Kidney epithelial cell (primary cell): ENCODE results near the gene UMAD1. TPM values are rescaled to one million over a fixed set of nuclear protein-coding genes. Genes with fewer than 3 reads are reported as not detected.

Experiments
- DNase-seq: peaks from one replicate; pipeline ENCODE4 v3.0.0-alpha.2; 2010; ENCODE audit warnings: low read depth
- H3K27me3 ChIP-seq: 2 replicates; pipeline ENCODE4 v1.6.0; 2011; ENCODE audit warnings: low read length; ENCODE audit not compliant: control insufficient read depth, insufficient read depth
- H3K36me3 ChIP-seq: 2 replicates; pipeline ENCODE4 v1.5.1; 2011; ENCODE audit warnings: low read length; ENCODE audit not compliant: control insufficient read depth, insufficient read depth
- H3K4me3 ChIP-seq: 2 replicates; pipeline ENCODE4 v1.5.1; 2011; ENCODE audit warnings: low read depth, mild to moderate bottlenecking, control low read depth, low read length
- total RNA-seq: library from RNA; depleted of rRNA; stranded (reverse); fragments of >200 nt; gene quantifications from 2 replicates; pipeline ENCODE4 v1.2.3, GENCODE V29; 2015
- TF ChIP-seq, protein P1 (sequence below): IDR thresholded peaks from 2 replicates; pipeline ENCODE4 v1.5.1; 2011; ENCODE audit warnings: mild to moderate bottlenecking, moderate library complexity, low read length, control low read depth, inconsistent platforms; ENCODE audit not compliant: insufficient read depth, poor library complexity, severe bottlenecking

UMAD1 gene
- total RNA-seq, 1 donor from 2014 or later, result 10.7 TPM

- TF ChIP-seq, protein P1, sequence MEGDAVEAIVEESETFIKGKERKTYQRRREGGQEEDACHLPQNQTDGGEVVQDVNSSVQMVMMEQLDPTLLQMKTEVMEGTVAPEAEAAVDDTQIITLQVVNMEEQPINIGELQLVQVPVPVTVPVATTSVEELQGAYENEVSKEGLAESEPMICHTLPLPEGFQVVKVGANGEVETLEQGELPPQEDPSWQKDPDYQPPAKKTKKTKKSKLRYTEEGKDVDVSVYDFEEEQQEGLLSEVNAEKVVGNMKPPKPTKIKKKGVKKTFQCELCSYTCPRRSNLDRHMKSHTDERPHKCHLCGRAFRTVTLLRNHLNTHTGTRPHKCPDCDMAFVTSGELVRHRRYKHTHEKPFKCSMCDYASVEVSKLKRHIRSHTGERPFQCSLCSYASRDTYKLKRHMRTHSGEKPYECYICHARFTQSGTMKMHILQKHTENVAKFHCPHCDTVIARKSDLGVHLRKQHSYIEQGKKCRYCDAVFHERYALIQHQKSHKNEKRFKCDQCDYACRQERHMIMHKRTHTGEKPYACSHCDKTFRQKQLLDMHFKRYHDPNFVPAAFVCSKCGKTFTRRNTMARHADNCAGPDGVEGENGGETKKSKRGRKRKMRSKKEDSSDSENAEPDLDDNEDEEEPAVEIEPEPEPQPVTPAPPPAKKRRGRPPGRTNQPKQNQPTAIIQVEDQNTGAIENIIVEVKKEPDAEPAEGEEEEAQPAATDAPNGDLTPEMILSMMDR, result no peak
- H3K4me3 ChIP-seq, result no peak overlapping the region
- H3K36me3 ChIP-seq, result no peaks in the 10 kb centered on the region
- DNase-seq, result no peak
- H3K27me3 ChIP-seq, result no peaks in the 10 kb centered on the region
Measured at GRCh38 chr7:7789551-7789988, 149.0 kb downstream of the UMAD1 start.

DNA sequence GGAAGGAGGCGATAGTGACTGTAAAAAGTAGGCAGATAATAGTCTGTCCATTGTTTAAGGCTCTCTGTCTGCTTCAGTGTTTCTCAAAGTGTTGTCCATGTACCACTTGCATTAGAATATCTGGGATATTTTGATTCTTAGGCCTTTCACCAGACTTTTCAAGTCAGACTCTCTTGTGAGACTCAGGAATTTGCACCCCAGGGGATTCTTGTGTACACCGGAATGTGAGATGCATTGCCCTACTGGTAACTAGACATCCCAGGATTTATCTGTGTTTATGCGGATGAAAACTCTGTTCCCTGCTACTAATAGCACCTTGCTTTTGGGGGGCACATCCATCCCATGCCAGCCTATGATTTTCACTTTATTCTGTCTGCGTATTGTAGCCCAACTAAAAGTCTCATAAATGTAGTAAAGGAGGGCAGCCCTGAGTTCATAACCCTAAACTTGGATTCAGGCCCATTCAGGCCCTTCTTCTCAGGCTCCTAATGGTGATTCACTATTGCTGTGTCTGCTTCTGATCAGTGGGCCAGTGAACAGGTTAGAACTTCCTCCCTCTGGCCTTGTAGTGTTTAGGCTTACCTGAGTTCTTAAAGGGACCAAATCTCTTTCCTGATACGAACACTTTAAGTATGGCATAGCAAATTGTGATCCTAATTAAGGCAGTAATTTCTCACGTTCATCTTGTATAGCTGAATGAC, 149.6 kb downstream of the UMAD1 start:
- DNase-seq, result no peak
- Histone ChIP-seq H3K27me3 (no peaks in the 10 kb centered on the region), H3K36me3 (no peaks in the 10 kb centered on the region), H3K4me3 (no peak overlapping the region)
- TF ChIP-seq, protein P1, result no peak

GRCh38 chr7:7791523-7791922, 151.0 kb downstream of the UMAD1 start:
- Histone ChIP-seq H3K27me3 (no peaks in the 10 kb centered on the region), H3K36me3 (no peaks in the 10 kb centered on the region), H3K4me3 (no peak overlapping the region)
- DNase-seq, result no peak
- TF ChIP-seq, protein P1, result no peak

DNA sequence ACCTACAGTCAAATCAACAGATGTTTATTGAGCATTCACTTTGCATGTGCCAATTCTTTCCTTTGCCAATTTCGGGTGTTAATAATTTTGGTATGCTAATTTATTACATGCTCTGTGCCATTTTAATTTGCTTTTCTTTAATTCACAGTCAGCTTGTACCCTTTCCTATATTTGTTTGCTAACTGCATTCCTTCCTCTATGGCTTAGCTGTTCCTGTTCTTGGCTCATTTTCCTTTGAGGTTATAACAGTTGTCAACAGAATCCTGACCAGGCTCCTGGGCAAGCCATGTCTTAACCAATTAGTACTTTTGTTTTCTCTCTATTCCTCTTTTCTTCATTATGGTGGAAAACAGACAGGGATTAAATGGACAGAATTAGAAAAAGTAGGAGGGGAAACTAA, 151.5 kb downstream of the UMAD1 start:
- DNase-seq, result no peak
- no peak overlapping the region for H3K4me3 ChIP-seq
- H3K27me3 ChIP-seq, result no peaks in the 10 kb centered on the region
- TF ChIP-seq, protein P1, result no peak
- no peaks in the 10 kb centered on the region for H3K36me3 ChIP-seq

- TF ChIP-seq, protein P1, result no peak
- no peak for DNase-seq
- H3K36me3 ChIP-seq, result no peaks in the 10 kb centered on the region
- H3K4me3 ChIP-seq, result no peak overlapping the region
- H3K27me3 ChIP-seq, result no peaks in the 10 kb centered on the region
Measured at GRCh38 chr7:7793249-7793648, 152.7 kb downstream of the UMAD1 start.

DNA sequence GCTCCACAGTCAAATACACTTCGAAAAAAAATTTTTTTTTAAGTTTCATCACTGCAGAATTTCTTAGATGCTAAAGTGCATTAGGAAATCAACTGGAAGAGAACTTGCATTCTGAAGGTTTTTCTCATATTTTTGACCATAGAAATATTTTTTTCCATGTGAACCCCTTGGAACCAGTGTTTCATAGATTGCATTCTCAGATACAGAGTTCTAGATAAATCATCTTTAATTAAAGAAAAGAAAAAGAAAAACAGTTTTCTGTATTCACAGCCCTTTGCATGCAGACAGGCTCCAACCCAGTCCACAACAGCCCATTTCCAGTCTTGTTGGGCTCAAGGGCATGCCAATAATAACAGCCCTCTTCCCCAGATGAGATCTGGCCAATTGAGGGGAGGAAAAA, 153.4 kb downstream of the UMAD1 start:
- no peak overlapping the region for H3K4me3 ChIP-seq
- no peaks in the 10 kb centered on the region for H3K27me3 ChIP-seq
- TF ChIP-seq, protein P1, result no peak
- H3K36me3 ChIP-seq, result no peaks in the 10 kb centered on the region
- no peak for DNase-seq
